ENCODE data around the gene HK1.

The HK1 gene

DNA sequence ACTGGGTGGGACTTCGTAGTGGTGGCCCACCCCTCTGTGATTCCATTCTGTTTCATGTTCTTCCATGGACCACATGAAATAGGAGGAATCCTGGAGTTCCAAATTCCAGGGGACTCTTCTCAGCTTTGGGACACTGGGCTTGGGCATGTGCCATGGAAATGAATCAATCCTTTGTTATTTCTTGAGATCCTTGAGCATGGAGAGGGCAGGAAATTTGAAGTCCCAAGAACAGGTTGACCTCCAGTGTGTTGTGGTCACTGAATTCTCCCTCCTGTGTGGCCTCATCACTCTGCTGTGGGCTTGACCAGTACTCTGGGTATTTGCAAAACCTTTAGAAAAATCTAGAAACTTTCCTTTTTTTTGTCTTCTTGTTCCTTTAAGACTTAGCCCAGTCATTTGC is 115.7 kb downstream of the HK1 start:
- no peak for DNase-seq (ENCODE audit: insufficient read length, low spot score)
- no peak for FAIRE-seq

DNA sequence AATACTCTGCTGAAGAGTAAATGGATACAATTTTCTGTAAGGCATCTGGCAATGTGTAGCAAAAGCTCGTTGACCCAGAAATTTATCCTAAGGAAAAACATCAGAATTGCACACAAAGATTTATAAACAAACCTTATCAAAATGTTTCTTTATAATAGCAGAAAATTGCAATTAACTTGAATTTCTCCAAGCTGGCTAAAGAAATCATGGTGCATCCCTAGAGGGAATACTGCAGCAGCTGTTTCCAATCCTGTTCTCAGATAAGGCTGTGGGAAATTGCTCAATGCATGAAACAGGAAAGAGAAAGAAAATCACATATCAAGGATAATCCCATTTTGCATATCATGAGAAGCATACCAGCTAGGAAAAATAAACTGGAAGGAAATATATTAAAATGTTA is 119.7 kb downstream of the HK1 start:
- FAIRE-seq (no peak), DNase-seq (ENCODE audit: insufficient read length, low spot score) (no peak)

DNA sequence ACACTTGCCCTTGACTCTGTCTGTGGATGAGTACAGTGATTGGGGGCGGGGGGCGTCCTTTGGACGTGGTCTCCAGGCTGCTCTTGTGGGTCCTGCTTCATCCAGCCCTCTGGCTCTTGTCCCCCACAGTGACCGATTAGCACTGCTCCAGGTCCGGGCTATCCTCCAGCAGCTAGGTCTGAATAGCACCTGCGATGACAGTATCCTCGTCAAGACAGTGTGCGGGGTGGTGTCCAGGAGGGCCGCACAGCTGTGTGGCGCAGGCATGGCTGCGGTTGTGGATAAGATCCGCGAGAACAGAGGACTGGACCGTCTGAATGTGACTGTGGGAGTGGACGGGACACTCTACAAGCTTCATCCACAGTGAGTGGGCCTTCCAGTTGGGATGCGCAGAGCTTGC is 120.2 kb downstream of the HK1 start:
- FAIRE-seq (no peak), DNase-seq (ENCODE audit: insufficient read length, low spot score) (no peak)

DNA sequence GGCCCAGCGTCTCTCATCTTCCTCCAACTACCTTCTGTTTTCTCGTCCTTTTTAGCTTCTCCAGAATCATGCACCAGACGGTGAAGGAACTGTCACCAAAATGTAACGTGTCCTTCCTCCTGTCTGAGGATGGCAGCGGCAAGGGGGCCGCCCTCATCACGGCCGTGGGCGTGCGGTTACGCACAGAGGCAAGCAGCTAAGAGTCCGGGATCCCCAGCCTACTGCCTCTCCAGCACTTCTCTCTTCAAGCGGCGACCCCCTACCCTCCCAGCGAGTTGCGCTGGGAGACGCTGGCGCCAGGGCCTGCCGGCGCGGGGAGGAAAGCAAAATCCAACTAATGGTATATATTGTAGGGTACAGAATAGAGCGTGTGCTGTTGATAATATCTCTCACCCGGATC is 122.6 kb downstream of the HK1 start:
- FAIRE-seq, result no peak
- no peak for DNase-seq (ENCODE audit: insufficient read length, low spot score)

DNA sequence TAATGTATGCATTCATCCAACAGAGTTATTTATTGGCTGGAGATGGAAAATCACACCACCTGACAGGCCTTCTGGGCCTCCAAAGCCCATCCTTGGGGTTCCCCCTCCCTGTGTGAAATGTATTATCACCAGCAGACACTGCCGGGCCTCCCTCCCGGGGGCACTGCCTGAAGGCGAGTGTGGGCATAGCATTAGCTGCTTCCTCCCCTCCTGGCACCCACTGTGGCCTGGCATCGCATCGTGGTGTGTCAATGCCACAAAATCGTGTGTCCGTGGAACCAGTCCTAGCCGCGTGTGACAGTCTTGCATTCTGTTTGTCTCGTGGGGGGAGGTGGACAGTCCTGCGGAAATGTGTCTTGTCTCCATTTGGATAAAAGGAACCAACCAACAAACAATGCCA is 123.1 kb downstream of the HK1 start:
- DNase-seq (ENCODE audit: insufficient read length, low spot score) (no peak), FAIRE-seq (no peak)

DNA sequence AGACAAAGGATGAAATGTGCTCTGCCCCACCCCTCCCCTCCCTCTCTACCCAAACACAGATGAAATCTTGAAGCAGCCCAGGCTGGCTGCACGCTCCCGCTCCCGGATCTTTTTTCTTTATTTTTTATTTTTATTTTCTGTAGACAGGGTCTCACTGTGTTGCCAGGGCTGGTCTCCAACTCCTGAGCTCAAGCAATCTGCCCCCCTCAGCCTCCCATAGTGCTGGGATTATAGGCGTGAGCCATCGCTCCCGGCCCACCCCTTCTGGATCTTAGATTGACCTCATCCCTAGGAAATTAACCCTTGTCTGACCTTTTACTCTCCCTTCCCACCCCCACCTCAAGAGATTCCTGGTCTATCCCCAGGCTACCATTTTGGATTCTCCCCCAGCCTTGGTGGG is 124.1 kb downstream of the HK1 start:
- DNase-seq (ENCODE audit: insufficient read length, low spot score) (no peak), FAIRE-seq (no peak)

DNA sequence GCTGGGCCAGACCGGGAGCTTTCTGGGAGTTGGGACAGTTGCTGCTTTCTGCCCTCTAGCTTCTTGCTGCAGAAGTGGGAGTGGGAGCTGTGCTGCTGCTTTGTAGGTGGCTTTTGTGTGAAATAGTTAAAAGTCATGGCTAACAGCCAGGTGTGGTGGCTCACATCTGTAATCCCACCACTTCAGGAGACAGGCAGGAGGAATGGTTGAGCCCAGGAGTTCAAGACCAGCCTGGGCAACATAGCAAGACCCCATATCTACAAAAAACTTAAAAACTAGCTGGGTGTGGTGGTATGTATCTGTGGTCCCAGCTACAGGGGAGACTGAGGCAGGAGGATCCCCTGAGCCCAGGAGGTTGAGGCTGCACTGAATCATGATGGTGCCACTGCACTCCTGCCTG is 124.8 kb downstream of the HK1 start:
- DNase-seq (ENCODE audit: insufficient read length, low spot score) (no peak), FAIRE-seq (no peak)

DNA sequence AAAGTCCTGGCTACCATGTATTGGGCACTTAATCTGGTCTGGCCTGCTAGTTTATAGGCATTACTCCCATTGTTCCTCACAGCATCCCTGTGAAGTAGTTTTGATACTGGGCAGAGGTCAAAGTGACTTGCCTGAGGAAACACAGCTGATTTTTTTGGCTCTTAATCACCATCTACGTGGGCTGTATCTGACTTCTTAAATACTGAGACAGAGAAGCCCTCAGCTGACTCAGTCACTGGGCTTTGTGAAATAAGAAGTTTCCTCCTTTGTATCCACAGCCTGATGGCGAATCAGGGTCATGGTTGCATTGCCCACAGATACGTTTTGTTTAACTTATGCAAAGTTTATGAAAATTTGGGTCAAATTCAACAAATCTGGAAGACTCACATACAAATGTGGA is 125.2 kb downstream of the HK1 start:
- DNase-seq (ENCODE audit: insufficient read length, low spot score) (no peak), FAIRE-seq (no peak)

DNA sequence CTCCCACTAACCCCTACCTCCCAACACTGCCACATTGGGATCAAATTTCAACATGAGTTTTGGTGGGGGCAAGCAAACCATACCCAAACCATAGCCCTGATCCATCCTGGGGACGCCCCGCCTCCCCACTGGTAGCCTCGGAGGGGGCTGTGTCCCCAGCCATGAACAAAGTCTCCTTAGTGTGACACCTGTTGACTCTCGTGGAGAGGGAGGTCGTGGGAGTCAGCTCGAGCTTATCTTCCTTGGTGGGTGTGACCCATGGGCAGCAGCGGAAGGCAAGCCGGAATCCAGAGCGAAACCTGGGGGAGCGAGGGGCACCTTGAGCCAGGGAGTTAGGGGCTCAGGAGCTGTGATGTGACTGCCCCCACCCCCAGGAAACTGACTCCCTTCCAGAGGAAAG is 126.5 kb downstream of the HK1 start:
- FAIRE-seq (no peak), DNase-seq (ENCODE audit: insufficient read length, low spot score) (no peak)

DNA sequence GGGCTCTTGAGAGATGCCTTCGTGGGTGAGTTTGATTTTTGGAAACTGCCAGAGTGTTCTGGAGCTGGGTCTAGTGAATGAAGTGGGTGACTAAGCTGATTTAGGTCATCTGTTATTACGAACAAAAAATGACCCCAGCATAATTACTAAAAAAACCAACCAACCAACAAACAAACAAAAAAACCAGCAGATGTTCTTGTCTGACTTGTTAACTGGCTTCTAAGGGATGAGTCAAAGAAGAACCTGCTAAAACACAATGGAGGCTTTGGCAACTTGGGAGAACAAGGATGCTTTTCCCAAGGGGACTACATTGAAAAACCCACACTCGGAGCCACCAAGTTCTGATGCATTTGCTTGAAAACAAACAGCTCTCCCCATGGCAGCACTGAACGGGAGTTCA is 126.9 kb downstream of the HK1 start:
- FAIRE-seq (no peak), DNase-seq (ENCODE audit: insufficient read length, low spot score) (no peak)

DNA sequence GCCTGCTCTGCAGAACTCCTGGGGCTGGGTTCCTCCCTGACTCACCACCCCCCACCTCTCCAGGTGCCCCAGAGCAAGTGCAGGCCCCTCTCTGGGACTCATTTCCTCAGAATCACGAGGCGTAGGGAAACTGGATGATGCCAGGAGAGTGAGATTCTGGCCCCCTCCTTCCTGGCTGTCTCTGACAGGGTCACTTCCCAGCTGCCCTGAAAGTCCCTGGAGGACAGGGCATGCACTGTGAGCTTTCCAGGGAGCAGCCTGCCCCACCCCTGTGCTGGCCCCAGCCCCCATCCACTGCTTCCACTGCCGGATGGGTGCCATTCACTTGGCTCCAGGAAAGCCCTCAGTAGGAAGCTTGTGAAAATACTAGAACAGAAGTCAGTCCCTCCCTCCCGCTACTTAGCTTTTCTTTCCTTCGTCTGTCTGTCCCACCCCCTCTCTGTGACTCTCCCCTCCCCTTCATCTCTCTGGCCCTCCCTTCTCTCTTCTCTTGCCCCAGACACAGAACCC is 128.1 kb downstream of the HK1 start:
- no peak for FAIRE-seq
- no peak for DNase-seq (ENCODE audit: insufficient read length, low spot score)

DNA sequence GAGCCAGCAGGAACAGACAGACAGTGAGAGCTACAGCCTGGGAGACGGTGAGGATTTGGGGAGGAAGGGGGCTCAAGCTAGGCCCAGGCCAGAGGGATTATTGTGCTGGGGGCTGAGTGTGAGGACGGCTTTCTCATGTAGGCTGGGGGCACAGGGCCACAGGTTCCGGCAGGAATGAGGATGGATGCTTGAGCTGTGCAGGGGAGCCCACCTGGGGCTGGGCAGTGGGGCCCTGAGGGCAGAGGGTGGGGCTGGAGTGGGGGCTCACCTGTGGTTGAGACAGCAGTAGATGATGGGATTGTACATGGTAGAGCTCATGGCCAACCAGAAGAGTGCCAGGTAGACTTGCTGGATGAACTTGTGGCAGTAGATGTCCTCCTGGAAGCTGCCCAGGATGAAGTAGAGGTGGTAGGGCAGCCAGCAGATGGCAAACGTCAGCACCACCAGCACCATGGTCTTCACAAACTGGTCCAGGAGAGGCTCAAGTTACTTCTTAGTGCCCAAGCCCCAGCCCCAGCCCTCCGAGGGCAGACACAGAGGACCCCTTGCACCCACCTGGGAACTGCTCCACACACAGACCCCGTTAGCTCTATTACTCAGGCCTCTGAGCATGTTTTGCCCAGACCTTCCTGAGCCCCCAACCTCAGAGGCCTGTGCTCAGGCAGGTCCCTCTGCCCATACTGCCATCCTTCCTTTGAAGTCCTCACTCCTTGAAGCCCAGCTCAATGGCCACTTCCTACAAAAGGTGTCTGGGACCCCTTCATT is 128.7 kb downstream of the HK1 start:
- DNase-seq (ENCODE audit: insufficient read length, low spot score), result no peak
- no peak for FAIRE-seq

DNA sequence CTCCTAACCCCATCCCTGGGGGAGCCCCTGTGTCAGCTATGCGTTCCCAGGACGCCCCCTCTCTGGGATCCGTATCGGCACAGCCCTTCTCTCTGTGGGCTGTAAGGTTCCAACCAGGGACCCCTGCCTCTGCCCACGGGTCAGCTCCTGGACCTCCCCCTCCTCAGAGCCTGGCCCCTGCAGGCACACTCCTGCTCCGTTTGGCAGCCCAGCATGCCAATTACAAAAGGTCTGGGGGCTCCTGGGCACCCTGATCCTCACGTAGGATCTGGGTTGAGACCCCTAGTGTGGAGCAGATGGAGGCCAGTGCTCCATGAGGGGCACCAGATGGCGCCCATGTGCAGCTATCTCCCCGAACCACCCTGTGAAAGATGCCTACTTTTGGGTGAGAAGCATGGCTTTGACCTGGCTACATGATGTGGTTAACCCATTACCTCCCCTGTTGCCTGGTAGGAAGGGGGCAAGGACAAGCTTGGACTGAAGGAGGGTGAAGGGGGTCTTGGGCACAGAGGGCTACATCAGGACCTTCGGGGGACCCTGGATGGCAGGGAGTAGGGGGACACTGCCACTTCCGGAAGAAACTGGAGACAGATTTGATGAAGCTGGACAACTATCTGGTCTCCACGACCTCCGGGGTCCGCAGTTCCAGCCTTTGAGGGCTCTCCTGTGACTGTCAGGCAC is 129.5 kb downstream of the HK1 start:
- peak; percentile 65 for FAIRE-seq
- DNase-seq (ENCODE audit: insufficient read length, low spot score), result peak; percentile 48

DNA sequence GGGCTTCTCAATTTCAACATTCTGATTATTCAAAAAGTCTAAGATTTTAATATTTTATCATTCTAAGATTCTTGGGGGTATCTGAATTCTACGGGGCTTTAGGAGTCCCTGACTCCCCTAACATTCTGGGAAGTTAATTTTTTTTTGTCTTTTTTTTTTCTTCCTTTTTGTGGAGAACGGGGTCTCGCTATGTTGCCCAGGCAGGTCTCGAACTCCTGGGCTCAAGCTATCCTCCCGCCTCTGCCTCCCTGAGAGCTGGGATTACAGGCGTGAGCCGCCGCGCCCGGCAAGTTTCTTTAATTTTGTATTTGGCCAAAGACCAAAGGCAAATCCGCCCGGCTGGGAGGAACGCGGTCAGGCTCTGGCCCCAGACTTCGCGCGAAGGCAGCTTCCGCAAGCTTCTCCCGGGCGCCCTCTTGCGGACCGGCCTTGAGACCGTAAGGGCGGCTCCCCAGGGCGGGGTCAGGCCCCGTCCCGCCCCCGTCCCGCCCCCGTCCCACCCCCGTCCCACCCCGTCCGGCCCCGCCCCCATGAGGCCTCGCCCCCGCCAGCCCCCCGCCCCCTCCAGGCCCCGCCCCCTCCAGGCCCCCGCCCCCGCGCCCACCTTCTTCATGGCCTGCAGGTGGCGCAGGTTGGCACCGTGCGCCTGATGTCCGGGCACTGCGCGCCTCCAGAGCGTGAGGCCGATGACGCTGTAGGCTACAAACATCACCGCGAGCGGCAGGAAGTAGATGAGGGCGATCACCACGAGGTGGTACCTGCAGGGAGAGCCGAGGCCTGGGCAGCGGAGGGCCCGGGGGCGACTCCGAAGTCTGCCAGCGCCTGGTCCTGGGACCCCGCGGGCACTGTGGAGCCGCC is 130.3 kb downstream of the HK1 start:
- FAIRE-seq (peak; percentile 89), DNase-seq (ENCODE audit: insufficient read length, low spot score) (peak; percentile 95)

DNA sequence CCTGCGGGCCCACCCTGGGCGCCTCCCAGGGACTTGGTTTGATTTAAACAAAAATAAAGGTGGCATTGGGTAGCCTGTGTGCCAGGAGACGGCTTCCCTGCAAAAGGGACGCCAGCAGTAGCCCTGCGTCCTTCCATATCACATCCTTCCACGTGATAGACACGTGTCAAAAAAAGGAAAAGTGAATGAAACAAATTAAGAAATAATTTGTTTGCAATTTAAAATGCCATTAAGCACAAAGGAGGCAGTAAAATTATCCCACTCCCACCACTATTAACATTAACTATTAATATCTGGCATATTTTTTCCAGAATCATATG is 130.8 kb downstream of the HK1 start:
- no peak for FAIRE-seq
- no peak for DNase-seq (ENCODE audit: insufficient read length, low spot score)

DNA sequence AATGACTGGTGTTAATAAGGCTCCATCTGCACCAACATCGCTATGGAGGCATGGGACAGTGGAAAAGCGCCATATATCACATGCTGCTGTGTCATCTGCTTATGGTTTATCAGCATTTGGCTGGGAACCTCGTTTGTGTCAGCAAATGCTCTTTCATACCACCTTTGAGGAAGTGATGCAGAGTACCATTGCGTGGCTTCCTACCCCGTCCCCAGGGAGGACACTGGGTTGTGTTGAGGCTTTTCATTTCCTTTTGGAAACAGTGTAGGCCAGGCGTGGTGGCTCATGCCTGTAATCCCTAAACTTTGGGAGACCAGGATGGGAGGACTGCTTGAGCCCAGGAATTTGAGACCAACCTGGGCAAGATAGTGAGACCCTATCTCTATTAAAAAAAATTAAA is 131.7 kb downstream of the HK1 start:
- FAIRE-seq (no peak), DNase-seq (ENCODE audit: insufficient read length, low spot score) (no peak)

DNA sequence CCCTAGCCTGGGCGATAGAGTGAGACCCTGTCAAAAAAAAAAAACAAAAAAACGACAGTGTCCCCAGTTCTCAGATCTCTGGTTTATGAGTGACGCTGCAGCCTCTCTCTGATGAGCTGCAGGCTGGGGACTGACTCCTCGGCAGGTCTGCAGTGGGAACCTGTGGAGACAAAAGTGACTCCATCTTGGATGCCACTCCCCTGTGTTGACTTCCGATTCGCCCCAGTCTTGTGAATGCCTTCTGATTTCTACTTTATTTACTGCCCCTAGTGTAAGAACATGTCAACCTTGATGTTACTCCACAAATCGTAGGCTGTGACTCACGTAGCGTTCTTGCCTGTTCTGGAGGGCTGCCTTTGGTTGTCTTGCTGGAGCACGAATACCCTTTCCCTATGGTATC is 132.2 kb downstream of the HK1 start:
- DNase-seq (ENCODE audit: insufficient read length, low spot score), result no peak
- FAIRE-seq, result no peak

DNA sequence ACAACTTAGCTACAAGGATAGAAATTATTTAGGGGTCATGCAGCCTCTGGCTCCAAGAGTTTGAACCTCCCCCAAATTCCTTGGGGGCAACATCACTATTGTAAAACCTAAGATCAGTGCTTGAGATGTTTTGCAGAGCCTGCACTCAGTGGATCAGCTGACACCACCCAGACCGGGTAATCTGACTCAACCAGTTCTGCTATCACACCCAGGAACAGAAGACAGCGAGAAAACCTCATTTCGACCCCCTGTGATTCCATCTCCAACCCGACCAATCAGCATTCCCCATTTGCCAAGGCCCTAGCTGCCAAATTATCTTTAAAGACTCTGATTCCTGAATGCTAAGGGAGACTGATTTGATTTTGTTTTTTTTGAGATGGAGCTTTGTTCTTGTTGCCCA is 133.2 kb downstream of the HK1 start:
- DNase-seq (ENCODE audit: insufficient read length, low spot score), result no peak
- FAIRE-seq, result no peak

DNA sequence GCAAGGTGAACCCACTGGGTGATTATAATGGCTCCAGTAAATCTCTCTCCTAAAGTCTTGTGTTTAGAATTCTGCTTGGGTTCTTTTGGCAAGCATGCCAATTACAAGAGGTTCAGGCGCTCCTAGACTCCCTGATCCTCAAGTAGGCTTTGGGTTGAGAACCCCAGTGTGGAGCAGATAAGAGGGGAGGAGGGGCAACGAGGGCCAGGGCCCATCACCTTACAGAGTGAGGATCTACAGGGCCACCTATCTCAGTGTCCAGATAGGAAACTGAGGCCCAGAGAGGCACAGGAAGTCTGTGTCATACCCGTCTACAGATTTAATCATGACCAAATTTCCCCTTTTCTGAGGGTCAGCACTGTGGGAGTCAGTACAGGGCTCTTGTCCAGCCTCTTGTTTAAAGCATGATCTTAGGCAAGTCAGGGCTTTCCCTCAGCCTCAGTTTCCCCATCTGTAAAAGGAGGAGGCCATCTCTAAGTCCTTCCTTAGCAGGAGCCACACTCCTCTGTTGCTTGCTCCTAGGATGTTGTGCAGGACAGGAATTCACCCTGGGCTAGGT is 134.0 kb downstream of the HK1 start:
- FAIRE-seq (no peak), DNase-seq (ENCODE audit: insufficient read length, low spot score) (no peak)

DNA sequence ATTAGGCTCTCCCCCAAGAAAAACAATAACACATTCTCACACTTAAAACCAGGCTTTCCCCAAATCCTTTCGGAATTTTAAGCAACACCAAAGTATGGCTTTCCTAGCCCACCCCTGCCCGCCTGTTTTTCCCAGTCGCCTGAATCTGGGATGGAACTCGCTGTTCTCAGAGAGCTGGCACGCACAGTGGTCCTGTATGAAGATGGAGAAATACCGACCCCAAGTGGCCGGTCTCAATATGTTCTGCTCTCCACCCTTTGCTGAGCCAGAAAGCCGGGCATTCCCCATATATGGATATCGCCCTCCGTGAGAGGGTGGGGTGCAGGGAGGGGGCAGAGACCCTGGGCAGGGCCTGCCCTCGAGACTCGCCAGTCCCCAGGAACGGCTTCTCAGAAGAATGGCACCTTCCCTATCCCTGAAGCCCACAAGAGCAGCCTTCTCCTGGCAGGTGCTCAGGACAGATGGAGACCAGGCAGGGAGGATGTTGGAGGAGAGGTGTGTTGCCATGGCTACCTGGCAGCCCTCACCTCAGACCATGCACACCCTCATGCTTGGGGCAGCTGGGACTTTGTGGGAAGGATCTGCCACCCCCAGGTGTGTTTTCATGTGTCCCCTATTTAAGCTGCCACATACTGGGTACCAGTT is 135.0 kb downstream of the HK1 start:
- FAIRE-seq (peak; percentile 59), DNase-seq (ENCODE audit: insufficient read length, low spot score) (peak; percentile 86)
